Kidney capillary endothelial cell (primary cell): ENCODE data around the gene ADAMTS1.

Source experiments
- DNase-seq: peaks from one replicate; pipeline ENCODE4 v3.0.0-alpha.2; 2018; ENCODE audit warnings: low spot score

ADAMTS1 gene

DNA sequence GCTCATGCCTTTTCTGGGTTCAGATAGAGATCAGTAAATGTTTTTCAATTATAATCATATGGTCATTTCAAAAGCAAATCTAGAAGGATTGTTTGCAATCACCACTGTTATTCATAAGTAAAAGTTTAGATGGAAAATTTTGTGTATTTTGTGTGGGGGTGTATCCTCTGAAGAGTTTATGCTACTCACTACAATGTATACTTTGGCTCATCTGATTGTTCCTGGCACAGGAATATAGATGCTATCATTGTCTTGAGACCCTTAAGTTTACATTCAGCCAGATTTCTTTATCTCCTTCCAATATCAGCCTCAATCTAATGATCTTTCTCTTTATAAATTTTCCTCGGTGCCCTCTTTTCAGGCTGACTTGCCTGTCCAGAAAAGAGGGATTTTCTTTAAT is 33.0 kb downstream of the ADAMTS1 start:
- no peak for DNase-seq

DNA sequence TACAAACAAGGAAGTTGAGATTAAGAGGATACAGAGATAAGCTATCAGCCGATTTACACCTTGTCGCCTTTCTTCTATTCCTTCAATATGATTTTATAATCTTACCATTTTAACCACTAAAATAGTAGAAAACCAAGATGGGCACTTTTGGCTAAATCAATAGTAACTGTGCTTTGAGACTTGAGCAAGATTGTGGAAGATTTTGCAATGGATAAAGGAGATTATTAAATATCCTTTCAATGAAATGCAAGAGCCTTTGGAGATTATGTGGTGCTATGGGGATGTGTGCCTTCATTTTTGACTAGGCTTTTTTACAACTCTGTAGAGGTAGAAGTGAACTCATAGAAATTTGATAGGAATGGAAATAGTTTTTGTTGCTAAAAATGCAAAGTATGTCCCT is 33.7 kb downstream of the ADAMTS1 start:
- DNase-seq = no peak

DNA sequence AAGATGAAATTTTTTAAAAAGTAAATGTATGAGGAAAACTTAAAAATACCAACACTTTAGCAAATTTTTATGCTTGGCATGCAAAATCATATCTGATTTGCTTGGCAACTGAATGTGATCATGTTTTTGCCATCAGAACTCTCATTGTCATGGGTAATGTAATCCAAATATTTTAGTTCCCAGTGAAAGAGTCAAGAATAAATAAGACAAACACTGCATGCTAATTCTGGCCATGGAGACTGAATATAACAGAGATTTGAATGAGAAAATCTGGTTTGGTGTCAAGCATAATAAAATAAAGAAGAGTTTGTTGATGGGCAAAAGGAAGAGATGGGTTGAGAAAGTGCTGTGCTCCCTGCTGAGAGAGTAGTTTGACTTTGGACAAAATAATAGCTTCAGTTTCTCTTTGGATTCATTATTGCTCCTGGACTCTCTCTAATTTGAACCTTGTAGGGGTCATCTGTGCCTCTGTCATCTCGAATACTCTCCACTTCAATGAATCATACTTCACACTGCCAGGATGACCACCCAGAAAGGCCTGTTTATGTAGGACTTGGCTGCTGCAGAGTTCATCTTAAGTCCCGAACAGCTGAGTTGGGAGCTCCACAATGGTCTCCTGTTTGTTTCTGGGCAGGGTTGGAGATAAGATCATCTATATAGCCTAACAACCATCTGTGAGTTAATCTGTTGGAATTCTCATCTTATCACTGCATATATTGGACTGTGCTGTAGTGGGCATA is 34.4 kb downstream of the ADAMTS1 start:
- DNase-seq = no peak

DNA sequence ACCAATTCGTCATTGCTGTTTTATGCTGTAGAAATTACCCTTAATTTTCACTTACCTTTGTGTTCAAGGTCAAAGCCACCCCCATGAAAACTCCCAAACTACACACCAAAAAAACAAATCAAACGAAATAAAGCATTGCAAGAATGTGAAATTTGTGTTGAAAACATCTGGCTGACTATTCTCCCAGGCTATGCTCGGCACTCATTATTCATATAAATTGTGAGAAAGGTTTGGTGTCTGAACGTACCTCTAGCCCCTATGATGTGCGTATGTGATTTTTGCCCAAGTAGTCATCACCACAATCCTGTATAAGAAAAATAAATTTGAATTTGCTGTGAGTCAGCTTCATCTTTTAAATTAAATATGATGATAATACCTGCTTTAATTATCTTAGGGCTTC is 34.9 kb downstream of the ADAMTS1 start:
- DNase-seq = no peak

DNA sequence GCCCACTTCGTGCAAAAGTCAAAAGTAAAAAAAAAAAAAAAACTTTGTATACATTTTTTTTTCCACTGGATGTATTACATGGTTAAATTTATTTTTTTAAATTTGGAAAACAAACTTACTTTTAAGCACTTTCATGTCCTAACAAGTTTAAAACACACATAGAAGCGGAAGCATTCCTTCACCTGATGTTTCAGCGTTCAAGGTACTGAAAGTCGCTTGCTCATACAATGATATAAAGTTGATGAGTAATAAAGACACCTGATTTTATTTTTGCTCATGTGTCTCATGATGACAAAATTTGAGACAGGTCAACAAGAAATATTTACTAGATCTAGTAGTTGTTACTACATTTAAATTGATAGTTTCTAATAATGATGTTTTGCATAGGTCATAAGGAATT is 35.5 kb downstream of the ADAMTS1 start:
- no peak for DNase-seq

DNA sequence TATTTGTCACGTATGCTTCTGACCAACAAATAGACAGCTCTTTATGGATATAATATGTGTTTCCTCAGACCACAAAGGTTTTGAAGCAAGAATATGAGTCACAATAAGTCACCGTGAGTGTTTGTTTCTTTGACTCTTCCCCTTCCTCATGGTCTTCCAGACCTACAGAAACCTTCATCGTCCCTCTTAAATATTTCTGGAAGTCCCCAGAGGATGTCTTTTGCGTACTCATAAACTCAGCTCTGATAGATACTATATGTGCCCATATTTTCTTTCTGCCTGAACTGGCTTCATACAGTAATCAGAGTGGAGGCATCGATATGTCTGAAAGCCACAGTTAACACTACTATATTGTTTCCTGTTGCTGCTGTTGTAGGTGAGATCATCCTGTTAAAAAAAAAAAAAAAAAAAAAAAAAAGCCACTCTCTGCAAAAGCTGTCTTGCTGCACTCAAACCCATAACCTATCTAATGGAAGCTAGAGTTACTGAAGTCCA is 38.4 kb downstream of the ADAMTS1 start:
- peak; percentile 82 for DNase-seq

DNA sequence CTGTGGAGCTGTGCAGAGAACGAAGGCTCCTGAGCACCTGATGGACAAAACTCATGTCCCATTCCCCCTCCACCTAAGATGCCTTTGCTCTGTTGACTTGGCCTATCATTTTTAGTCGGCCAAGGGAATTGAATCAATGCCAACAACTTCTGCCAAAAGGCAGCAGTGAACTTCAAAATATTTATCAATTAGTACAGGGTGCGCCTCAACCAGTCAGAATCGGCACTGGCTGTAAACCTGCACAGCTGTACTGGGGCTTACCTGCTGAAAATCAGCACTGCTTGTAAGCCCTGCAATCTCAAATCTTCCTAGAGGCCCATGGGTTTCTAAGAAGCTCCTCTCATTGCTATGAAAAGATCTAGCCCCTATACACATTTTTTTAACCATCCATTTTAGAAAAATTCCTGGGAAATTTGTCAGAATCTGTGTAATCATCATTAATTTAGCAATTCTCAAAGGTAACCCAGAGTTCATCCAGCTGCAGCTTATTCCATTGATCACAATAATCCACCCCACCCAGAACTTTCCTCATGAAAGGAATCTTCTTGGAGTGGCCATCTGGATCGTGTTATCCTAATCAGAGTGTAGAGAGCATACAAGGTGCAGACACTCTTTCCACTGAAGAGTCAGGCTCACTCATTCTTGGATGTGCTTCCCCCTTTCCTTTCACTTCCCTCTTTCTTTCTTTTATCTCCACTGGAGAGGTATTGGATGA is 40.2 kb downstream of the ADAMTS1 start:
- no peak for DNase-seq

DNA sequence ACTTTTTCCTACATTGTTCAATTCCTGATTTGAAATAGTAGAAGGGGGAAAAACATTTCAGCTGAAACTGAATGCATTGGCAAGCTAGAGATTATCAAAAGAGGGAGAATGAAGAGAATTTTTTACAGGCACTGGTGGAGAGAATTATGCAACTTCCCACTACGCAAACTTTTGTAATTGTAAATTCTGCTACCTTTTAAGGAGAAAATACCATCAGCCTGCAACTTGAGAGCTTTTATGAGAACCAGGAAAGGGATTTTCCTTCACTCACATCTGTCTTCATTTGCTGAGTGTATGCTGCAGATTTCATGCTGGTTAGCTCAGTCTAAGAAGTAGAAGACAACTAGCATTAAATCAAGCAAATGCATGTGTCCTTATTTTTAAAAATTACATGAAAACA is 43.7 kb downstream of the ADAMTS1 start:
- DNase-seq = no peak

DNA sequence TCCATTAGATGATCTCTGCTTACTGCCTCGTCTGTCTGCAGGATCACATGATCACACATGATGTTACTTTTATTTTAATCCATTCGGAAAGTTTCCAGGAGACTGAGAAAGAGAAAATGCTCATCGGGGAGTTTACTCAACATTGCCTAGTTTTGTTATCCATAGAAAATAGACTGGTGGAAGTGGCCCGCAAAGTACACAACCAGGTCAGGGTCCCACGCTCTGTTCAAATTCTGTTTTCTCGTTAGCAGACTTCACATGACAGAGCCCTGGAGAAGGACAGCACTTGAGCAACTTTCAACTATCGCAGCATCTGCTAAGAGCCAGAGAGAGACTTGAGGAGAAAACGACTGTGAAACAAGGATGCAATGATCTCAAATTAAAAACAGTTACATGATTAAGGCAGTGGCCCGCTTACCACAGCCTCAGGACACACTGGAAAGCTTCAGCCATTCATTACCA is 44.2 kb downstream of the ADAMTS1 start:
- DNase-seq = no peak

DNA sequence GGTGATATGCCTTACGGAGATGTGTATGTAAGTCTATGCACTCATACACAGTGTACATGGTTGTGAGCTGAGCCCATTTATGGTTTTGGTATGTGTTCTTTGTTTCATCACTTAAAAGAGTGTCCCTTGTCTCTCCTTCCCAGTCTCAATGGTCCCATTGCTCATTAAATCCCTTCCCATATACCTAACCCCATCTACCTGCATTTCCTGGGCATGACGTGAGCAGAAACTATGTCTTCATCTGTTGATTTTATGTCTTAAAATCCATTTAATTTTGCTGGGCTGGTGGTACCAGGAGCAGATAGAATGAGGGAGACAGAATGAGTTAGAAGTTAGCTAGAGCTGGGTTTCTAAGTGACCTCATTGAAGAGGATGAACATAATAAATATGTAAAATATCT is 44.8 kb downstream of the ADAMTS1 start:
- no peak for DNase-seq

DNA sequence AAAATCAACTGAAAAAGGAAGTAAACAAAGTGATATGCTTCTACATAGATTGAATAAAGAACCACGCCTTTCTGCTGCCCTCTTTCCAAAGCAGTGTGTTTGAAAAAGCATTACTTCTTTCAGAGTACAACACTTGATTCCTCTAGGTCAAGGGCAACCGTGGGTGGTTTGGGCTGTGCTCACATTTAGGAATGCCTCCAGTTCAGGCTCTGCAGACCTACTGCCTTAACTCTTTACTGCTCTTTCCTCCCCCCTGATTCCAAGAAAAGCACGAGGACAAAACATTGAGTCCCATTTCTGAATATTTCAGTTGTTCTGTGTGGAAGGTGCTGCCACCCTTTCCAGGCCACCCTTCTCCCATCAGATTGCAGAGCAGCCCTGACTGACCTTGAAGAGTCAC is 45.2 kb downstream of the ADAMTS1 start:
- no peak for DNase-seq

DNA sequence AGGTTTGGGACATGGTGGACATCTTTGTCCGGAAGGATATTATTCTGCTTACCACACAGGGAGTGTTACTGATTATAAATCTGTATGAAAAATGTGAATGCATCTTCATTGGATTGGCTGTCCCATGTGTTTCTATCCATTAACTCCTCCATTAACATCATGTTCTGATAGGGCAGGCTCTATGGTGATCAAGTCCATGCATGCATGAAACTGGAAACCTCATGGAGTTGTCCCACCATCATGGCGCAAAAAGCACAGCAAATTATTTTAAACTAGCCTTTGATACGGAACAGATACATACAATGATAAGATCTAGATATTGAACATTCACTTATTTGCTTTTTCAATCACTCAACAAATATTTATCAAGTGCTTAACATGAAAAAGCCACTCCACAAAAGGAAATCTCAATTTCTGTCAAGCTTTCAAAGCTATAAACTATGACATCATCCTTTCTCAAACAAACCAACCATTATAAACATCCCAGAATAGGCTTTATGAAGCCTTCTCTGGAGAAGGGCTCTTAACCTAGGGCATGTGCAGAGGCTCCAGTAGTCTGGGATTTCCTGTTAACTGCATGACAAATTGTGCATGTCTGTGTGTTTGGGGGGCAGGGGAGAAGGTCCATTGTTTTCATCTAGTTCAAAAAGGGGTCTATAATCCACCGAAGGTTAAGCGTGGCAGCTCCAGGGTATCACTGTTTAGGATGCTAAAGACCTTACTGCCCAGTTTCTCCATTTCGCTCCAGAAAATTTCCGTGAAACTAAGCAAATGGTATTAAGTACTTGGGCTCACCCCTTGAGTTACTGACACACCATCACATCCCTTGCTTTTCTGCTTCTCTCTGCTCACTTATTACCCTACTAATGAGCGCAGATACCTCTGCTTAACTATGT is 46.1 kb downstream of the ADAMTS1 start:
- DNase-seq = no peak

DNA sequence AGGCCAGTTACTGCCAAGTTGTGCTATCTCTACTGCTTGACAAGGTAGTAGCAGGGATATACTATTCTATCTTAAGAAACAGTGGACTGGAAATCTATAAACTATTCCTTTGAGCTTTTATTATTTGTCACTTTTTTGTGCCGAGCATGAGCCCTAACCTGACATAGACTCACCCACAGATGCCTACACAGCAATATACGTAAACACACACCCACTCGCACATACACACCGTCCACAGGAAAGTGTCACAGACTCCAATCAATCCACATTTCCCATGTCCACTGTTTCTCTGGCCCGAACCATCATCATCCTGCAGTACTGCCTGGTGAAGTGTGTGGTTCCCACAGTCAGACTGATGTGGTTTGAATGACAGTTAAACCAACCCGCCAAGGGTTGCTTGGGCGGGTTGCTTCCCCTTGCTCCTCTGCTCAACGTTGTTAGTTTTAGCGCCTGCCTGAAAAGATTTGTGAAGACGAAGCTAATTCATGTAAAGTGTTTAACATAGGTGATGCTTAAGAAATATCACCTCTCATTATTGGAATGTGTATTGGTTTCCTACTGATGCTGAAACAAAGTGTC is 47.2 kb downstream of the ADAMTS1 start:
- DNase-seq = no peak

DNA sequence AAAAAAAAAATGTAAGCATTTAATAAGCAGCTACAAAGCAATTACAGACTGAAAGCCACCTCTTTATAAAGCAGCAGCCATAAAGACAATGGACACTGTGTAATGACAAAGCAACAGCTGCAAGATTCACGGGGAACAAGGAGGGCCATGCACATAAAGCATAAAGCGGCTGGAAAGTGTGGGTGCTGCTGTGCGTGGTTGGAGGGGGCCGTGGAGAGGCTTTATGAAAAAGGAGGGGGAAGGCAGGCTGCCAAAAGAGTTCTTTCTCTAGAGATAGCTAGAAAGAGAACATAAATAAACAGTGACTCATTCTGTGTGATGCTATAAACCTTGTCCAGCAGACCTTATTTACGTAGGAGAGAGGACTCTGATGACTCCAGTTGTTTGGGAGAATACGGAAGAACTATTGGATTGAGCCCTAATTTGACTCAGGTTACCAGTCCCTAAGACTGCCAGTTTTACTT is 49.3 kb downstream of the ADAMTS1 start:
- DNase-seq = peak; percentile 34

DNA sequence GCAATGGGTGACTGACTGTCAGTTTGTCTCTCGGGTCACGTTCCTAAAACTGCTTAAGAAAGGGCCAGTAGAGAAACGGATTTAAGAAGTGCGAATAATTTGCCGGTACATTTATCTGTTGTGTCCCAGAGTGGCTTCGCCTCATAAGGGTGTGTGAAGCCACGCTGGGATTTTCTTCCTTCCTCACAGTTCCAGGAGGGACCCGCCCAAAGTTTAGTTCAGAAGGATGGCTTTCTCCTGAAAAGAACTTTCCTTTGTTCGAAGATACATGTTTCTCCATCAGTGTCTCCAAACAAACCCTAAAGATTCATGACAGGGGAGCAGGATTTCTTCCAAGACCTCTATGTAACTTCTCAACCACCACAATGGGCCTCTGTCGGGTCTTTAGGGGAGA is 49.8 kb downstream of the ADAMTS1 start:
- DNase-seq = no peak

DNA sequence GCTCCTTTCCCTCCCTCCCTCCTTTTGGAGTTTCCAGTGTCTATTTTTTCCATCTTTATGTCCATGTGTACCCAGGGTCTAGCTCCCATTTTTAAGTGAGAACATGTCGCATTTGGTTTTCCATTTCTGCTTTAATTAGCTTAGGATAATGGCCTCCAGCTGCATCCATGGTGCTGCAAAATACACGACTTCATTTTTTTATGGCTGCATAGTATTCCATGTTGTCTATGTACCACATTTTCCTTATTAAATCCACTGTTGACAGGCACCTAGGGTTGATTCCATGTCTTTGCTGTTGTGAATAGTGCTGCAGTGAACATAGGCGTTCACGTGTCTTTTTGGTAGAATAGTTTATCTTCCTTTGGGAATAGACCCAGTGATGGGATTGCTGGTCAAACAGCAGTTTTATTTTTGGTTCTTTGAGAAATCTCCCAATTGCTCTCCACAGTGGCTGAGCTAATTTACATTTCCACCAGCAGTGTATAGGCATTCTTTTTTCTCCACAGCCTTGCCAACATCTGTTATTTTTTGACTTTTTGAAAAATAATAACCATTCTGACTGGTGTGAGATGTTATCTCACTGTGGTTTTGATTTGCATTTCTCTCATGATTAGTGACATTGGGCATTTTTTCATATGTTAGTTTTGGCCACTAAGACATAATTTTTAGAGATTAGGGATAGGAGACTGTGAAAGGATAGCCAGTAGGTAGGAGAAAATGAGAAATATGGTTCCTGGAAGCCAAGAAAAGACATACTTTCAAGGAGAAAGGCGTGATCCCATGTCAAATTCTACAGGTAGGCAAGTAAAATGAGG is 50.4 kb downstream of the ADAMTS1 start:
- DNase-seq = no peak

DNA sequence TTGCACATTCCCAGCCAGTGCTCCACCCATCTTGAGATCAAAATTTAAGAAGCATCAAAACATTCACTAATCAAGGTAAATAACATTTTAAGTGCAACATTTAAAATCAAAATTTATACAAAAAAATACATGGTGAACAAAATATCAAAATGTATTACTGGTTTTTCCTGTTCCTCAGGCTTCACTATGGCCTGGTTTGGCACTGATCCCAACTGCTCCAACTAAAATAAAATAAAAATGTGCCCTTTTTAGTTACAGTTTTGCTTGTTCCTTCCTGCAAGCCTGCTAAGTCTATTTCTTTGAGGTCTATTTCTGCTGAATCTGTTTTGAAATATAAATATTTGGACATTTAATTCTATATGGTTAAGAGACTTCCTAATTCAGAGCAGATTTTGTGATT is 54.9 kb downstream of the ADAMTS1 start:
- no peak for DNase-seq

DNA sequence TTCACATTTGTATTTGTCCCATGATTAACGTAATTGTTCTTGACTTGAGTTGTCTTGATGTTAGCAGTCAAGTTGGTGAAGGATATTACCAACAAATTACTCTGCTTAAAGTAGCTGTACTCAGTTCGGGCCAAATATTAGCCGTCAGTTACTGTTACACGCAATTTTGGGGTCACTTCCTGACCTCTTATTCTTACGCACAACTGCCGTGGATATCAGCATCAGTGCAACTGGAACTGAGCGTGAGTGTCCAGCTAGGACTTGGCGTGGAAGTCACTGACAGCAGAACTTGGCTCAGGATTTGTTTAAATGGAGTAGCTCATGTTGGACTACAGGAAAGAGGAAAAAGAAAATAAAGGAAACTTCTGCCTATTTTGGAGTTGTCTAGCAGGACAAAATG is 56.4 kb downstream of the ADAMTS1 start:
- DNase-seq = no peak
